GM18873 (cell line): ENCODE results near the gene STK32B.

Experiments used
- ATAC-seq: cut with Tn5 transposase; IDR thresholded peaks from one replicate; pipeline ENCODE4 v1.9.1; 2021; ENCODE audit warnings: mild to moderate bottlenecking, moderate library complexity, moderate number of reproducible peaks; ENCODE audit not compliant: unreplicated experiment, low FRiP score

STK32B gene

DNA sequence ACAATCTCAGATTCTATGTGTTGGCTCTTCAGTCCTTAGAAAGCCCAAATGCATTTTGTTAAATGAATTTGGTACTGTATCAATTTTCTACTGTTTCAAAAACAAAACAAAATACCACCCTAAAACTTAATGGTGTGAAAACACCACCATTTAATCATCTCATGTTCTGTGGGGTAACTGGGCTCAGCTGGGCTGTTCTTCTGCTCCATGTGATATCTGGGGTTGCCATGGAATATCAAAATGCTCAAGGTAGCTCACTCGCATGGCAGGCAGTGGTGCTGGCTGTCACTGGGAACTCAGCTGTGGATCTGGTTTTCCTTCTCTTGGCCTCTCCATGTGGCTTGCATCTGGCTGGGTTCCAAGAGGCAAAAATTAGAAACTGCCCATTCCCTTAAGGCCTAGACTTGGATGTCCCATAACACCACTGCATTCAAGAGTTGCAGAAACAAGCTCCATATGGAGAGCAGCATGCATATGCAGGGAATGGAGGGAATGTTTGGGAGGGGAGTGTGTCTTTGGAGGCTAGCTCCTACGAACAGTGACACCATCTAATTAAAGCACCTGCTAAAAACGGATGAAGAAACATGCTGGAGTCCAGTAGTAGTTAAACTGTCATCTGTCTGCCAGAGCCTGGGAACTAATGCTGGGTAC, 279.2 kb downstream of the STK32B start:
- no peak for ATAC-seq

DNA sequence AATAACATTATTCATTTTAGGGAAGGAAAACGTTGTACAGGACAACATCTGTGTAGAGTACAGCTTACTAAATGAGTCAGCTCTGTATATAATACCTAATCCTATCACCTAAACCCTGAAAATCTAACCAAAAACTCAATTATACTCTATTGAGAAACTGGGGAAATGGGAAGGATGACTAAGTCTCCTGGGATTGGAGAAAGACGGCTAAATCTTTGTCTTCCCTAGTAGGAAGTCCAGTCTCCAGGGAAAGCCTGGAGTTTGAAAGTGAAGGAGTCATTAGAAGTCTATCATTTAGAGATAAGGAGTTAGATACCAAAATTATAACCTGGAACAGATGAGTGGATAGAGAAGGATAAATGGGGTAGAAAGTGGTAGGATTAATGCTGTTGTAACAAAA, 286.5 kb downstream of the STK32B start:
- ATAC-seq = no peak

DNA sequence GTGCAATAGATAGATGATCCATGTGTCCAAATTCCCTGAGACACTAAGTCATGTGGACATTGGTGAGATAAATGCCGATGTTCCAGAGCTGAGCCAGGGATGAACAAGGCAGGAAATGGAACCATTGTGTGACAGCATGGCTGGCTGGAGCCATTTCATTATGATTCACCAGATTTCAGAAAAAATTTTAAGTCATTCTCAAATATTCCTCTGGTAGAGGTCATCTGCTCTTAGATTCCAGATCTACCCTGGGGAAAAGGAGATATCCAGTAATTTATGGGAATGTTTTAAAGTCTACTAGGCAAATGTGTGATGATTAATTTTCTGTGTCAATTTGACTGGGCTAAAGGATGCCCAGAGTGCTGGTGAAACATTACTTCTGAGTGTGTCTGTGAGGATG, 287.3 kb downstream of the STK32B start:
- ATAC-seq = no peak

DNA sequence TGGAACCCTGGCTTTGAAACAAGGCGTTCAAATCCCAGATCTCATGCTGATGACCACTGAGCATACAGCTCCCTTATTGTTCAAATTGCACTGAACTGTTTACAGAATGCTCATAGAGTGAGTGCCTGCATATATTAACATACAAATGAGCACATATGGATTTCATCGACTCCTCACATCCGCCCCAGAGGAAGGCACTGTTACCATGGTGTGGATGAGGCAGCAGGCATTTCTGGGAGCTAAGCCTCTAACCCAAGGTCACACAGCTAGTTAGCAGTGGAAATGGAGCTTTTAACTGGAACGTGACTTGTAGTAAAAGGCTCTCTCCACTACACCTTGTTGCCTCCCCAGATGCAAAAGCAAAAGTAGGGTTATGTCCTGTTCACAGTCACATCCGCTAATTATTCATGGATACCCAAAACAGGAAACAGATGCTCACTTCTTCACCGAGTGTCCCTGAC, 289.7 kb downstream of the STK32B start:
- ATAC-seq = no peak

DNA sequence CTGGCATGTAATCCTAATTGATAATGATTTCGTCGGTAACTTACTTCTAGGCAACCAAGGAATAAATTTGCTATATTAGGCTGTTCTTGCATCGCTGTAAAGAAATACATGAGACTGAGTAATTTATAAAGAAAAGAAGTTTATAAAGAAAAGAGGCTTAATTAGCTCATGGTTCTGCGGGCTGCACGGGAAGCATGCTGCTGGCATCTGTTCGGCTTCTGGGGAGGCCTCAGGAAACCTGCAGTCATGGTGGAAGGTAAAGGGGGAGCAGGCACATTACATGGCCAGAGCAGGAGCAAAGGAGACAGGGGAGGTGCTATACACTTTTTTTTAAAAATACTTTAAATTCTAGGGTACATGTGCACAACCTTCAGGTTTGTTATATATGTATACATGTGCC, 290.2 kb downstream of the STK32B start:
- no peak for ATAC-seq

GRCh38 chr4:5355846-5356245, 304.6 kb downstream of the STK32B start:
- ATAC-seq = no peak

DNA sequence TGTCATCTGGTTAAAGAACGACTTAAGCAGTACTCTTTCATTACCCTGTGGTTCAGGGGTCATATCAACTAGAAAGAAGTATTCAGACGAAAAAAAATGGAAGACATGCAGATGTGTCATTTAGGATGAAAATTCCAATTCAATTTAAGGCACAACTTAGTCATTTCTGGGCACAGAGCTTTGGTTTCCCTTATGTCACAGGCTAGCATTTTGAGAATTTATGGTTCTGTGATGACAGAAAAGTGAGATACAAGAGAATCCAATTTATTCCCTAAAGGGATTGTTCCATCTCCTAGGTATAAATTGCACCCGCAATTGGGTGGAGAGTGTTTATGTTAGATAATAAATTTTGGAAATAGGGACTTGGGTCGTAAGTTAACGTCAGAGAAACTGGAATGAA, 306.6 kb downstream of the STK32B start:
- ATAC-seq = no peak

DNA sequence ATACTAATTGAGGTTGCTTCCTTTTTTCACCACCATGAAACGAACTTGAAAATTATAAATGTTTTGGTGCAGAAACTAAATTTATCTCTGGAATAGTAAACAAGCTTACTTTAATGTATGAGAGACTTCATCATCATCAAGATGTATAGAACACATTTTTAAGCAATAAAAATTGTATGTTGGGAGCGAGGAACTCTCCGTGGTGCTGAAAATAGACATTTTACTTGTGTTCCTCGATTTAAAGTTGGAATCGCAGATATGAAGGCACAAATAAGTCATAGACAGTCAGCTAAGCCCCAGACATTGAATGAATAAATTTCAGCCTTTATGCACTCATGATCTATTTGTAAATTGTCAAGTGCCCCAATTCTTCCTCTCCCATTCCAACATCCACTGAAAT, 310.7 kb downstream of the STK32B start:
- no peak for ATAC-seq

DNA sequence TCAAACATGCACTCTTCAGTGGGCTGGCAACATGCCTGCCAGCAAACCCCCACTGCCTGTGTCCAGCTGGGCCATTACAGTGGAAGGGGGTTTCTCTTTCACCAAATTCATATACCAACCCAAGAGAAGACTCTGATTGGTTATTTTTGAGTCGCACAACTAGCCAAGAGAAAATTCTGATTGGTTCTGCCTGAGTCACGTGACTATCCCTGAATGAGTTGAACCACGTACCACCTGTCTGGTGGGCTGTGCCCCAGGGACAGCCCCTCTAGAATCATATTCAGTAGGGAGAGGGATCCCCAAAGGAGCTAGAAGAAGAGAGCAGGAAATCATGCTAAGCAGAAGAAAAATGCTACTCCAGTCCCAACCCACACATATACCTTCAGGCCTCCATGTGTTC, 313.1 kb downstream of the STK32B start:
- ATAC-seq = no peak

DNA sequence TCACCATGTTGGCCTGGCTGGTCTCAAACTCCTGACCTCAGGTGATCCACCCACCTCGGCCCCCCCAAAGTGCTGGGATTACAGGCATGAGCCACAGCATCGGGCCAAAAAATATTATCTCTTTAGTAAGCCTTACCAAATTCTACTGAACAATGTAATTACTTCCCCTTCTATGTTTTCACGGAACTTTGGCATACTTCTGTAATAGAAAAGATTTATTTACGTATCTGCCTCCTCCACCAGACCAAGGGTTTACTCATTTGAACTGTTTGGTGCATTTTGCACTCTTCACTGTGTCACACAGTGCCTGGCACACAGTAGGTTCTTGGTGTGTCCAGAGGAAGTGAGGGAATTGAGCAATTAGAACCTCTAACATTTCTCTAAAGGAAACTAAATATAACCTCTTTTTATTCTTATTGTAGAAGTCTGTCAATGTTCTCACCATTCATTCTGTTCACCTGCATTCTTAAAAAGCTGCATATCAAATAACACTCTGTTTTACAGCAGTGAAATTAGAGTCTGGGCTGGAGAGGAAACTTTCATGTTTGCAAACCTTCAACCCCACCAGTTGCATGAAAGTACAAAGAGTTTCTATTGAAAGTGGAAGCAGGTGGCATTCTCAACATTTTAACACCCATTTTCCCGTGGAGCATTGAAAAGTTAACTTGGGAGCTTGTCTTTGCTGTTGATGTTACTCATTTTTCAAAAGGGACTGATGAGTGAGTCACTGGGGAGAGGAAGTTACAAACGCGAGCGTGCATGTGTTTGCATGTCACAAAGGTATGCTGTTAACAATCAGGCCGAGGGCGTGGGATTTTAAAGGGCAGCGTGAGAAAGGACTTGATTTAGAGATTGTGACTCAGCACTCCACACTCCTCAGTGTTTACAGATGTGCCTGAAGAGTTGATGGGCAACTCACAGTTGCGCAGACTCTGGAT, 314.1 kb downstream of the STK32B start:
- ATAC-seq = no peak

DNA sequence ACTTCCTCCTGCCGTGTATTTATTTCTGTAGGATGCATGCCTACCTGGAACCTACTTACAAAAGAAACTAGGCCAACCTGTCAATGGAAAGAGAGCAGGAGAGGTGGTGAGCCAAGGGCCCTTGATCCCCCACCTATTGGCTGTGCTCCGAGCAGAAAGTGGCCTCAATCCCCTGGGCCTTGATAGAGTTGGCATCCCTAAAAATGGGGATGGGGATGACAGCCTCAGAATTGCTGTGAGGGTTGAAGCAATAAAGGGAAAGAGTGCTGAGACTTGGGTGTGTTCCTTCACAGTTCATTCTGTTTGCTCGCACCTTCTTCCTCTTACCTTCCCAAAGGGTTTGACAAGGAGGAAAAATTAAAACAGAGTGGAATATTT, 314.7 kb downstream of the STK32B start:
- ATAC-seq = no peak

DNA sequence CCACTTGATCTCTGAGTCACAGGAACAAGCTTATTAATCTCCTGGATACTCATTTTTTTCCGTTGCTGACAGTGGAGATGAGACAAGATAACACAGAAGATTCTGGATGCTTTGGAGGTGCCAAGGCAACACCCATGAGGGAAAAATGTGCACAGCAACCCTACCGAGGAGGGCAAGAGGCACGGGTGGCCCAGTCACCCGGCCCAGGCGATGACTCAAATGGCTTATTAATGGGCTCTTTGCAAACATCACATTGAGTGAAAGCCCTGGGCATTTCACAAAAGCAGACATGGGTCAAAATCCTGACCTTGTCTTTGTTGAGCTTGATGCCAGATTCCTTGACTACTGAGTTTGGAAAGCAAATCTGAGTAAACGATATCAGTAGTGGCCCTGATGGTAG, 315.1 kb downstream of the STK32B start:
- ATAC-seq = no peak

DNA sequence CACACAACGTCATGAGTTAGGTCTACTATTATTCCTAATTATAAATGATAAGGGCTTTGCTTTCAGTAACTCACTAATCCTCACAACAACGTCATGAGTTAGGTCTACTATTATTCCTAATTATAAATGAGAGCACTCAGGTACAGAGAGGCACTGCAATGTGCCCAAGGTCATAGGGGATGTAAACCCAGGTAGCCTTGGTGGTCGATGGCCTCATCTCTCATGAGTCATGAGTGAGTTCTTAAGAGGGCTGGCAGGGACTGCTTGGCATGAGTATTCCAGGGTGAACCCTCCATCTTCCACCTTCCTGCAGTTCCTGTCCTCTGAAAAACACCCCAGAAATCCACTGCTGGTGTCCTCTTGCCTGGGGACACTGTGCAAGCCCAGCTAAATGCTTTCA, 317.1 kb downstream of the STK32B start:
- no peak for ATAC-seq

- no peak for ATAC-seq
Measured at GRCh38 chr4:5370286-5370685, 319.0 kb downstream of the STK32B start.

DNA sequence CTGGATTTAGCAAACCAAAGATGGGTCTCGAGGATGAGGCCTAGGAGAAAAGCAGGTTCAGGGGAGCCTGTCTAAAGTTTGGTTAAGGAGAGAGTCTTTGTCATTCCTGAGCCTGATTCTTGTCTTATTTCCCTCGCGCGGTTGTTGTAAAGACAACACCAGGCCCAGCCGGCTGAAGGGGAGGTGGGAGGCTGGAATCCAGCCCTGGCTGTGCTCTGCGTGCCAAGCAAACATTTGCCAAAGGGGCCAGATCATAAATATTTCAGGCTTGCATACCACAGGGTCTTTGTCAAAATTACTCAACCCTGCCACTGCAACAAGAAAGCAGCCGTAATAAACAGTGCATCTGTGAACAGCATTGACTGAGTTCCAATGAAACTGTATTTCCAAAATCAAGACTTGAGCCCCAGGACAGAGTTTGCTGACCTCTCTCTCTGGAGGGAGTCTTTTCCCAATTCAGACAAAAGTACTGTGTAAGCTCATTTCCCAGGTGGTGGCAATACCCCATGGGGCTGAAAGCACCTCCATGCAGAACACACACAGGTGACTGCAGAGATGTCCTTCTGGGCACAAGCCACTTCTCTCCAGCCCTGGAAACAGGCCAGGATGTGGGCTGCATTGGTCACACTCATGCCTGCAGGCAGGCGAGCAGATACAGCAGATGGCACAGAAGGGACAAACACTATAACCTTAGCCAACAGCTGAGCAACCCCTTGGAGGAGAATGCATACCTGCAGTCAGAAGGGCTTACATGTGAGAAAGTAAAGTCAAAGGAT, 320.3 kb downstream of the STK32B start:
- no peak for ATAC-seq

DNA sequence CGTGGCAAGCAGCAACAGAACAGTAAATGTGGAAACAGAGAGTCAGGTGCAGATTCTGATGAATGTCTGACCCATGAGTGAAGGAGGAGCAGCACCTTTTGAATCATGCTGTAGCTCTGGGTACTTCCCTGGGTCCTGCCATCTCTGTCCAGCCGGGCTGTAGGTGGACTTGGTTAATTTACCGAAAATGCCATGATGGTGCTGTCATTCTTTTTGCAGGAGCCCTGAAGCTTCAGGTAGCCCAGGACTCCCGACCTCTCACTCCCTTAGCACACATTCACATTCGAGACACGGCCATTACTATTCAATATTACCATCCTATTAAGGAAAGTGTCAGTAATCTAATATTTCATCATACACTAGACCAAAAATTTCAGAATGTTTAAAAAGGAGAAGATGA, 320.9 kb downstream of the STK32B start:
- ATAC-seq = no peak

DNA sequence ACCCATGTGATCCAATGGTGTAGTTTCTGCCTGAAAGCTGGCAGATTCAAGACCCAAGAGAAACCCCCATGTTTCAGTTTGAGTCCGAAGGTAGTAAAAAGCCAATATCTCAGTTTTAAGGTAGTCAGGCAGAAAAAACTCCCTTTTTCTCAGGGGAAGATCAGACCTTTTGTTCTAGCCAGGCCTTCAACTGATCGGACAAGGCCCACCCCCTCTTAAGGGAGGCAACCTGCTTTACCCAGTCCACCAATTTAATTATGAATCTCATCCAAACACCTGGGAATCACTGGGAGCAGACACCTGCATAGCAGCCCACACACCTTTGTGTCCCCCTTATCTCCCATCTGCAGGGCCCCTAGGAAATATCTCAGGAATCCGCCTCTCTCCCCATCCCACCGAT, 322.0 kb downstream of the STK32B start:
- ATAC-seq = no peak

GRCh38 chr4:5374592-5374991, 323.3 kb downstream of the STK32B start:
- no peak for ATAC-seq

GRCh38 chr4:5374994-5375393, 323.7 kb downstream of the STK32B start:
- no peak for ATAC-seq

DNA sequence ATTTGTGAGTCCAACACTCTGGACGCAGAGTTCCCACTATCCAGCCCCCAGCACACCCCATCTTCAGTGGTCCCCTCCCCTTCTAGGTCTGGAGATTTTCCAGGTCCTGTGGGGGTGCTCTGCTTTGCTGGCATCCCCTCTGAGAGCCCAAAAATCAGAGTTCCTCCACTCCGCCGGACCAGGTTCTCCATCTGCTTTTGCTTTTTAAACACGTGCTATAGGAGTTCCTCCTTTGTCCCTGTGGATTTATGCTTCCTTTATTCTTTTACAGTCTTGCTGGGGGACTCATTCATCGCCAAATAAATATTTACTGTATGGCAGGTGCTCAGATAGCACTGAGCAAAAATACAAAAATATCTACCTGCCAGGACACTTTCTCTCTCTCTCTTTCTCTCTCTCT, 324.7 kb downstream of the STK32B start:
- no peak for ATAC-seq

DNA sequence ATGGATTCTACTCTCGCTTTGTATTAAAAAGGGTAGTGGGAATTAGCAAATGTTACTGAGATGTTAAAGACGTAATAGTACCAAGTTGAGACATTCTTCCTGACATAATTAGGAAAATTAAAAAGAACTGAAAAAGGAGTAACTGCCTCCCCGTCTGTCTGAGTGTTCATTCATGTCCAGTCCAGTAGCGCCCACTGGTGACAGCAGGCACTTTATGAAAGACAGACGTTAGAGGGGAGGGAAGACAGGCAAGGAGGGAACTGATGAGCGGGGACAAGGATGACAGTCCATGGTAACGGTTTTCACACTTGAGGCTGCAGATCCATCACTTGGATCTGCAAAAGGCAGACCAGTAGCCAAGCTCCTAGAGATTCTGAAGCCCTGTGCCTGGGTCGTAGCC, 326.7 kb downstream of the STK32B start:
- ATAC-seq = no peak
